OCI-LY7 (cell line): ENCODE results near the gene GALNT10.

Experiments
- CTCF ChIP-seq: fragments of 200-600 bp; sonication (generic); conservative IDR thresholded peaks from 2 replicates; pipeline ENCODE4 v1.5.1; 2014; ENCODE audit warnings: mild to moderate bottlenecking, antibody characterized with exemption, low read length, moderate library complexity, mixed read lengths
- EZH2phosphoT487 ChIP-seq: fragments of 200-600 bp; sonication (generic); IDR thresholded peaks from 2 replicates; pipeline ENCODE4 v1.6.1; 2018; ENCODE audit warnings: low read depth, borderline replicate concordance, mild to moderate bottlenecking, mixed run types, antibody characterized with exemption, low read length, moderate library complexity, mixed read lengths

- no peak for TF ChIP-seq CTCF
- no peak for TF ChIP-seq EZH2phosphoT487
Measured at GRCh38 chr5:154199671-154200220, 9.2 kb downstream of the GALNT10 start.
